T-cell (primary cell): ENCODE results near the gene RABGAP1L. TPM values are rescaled to one million over a fixed set of nuclear protein-coding genes. Genes with fewer than 3 reads are reported as not detected.

Experiments used
- ATAC-seq, 4 experiments: fragments of 200-7000 bp in 3 of 4; fragments of 150-1000 bp in 1 of 4; cut with Tn5 transposase; replicated peaks in 1 of 4; 1 replicate in 3 of 4; 2 replicates in 1 of 4; pipeline ENCODE4 v1.10.0; 2021; ENCODE audit warnings: moderate library complexity in 3 of 4, mild to moderate bottlenecking in 2 of 4, moderate number of reproducible peaks in 1 of 4
- CTCF ChIA-PET, 2 donors: fragments of 300-600 bp; sonication (Branson Sonifier 250); formaldehyde crosslinking; loops; one replicate each; lab custom pipeline; 2022; ENCODE audit warnings: antibody characterized with exemption in 2 of 2; lab: Charles Lee
- POLR2A ChIA-PET, 2 donors: fragments of 300-600 bp; sonication (Branson Sonifier 250); formaldehyde crosslinking; loops; one replicate each; lab custom pipeline; 2022; ENCODE audit warnings: antibody characterized with exemption in 2 of 2; lab: Charles Lee
- DNase-seq, 35 experiments: peaks; one replicate each; pipeline versions ENCODE4 v3.0.0 to v3.0.0-alpha.2; 2013 to 2023
- H3K27ac ChIP-seq: one replicate; pipeline ENCODE4 v1.5.1; 2013; ENCODE audit warnings: low read length
- H3K27me3 ChIP-seq, 2 experiments: replicated peaks in 1 of 2; 1 replicate in 1 of 2; 2 replicates in 1 of 2; pipeline versions ENCODE4 v1.6.1 to v1.7.0; 2013; ENCODE audit warnings: low read length in 1 of 2, mixed read lengths in 1 of 2; ENCODE audit not compliant: control insufficient read depth in 2 of 2, insufficient read depth in 2 of 2; ENCODE audit errors: extremely low read depth in 1 of 2
- H3K36me3 ChIP-seq, 2 donors: 1 replicate in 1 of 2; 2 replicates in 1 of 2; pipeline versions ENCODE4 v1.6.1 to v1.7.0; 2013; ENCODE audit warnings: low read length in 1 of 2; ENCODE audit not compliant: control insufficient read depth in 2 of 2, insufficient read depth in 1 of 2; ENCODE audit errors: extremely low read depth in 1 of 2
- H3K4me1 ChIP-seq, 2 experiments: 1 replicate in 1 of 2; 2 replicates in 1 of 2; pipeline versions ENCODE4 v1.6.1 to v1.7.0; 2013; ENCODE audit warnings: low read length in 2 of 2, mixed read lengths in 1 of 2; ENCODE audit not compliant: insufficient read depth in 2 of 2, control insufficient read depth in 1 of 2; ENCODE audit errors: extremely low read depth in 1 of 2
- H3K4me3 ChIP-seq, 2 donors: 1 replicate in 1 of 2; 2 replicates in 1 of 2; pipeline versions ENCODE4 v1.5.1 to v1.7.0; 2013; ENCODE audit warnings: mild to moderate bottlenecking in 2 of 2, low read length in 1 of 2, moderate library complexity in 1 of 2; ENCODE audit not compliant: control insufficient read depth in 1 of 2; ENCODE audit errors: extremely low read depth in 1 of 2
- H3K9me3 ChIP-seq: 2 replicates; pipeline ENCODE4 v1.7.0; 2013
- H3K27ac Mint-ChIP-seq, 2 donors: one replicate each; pipeline ENCODE4 v1.8.0; 2020 to 2021; ENCODE audit warnings: mild to moderate bottlenecking in 2 of 2, mixed read lengths in 2 of 2
- H3K27me3 Mint-ChIP-seq, 2 donors: one replicate each; pipeline ENCODE4 v1.8.0; 2021 to 2022; ENCODE audit warnings: mixed read lengths in 2 of 2
- H3K36me3 Mint-ChIP-seq: one replicate; pipeline ENCODE4 v1.8.0; 2021; ENCODE audit warnings: mixed read lengths
- H3K4me1 Mint-ChIP-seq, 3 donors: one replicate each; pipeline ENCODE4 v1.8.0; 2020 to 2022; ENCODE audit warnings: mixed read lengths in 3 of 3, mild to moderate bottlenecking in 1 of 3
- H3K4me3 Mint-ChIP-seq, 3 donors: one replicate each; pipeline ENCODE4 v1.8.0; 2020 to 2022; ENCODE audit warnings: mild to moderate bottlenecking in 3 of 3, mixed read lengths in 3 of 3, moderate library complexity in 3 of 3
- H3K9me3 Mint-ChIP-seq, 3 donors: one replicate each; pipeline ENCODE4 v1.8.0; 2020 to 2022; ENCODE audit warnings: mixed read lengths in 3 of 3
- WGBS: methylation state at CpG from one replicate; pipeline ENCODE4 v1.1.5; 2013; ENCODE audit warnings: missing lambda C conversion rate; ENCODE audit not compliant: insufficient coverage; 5-methylcytosine and 5-hydroxymethylcytosine counted together
- total RNA-seq, 35 experiments: library from RNA in 6 of 35; stranded (reverse) in 6 of 35; fragments of 120-200 nt in 1 of 35; gene quantifications; one replicate each; pipeline versions ENCODE4 v1.2.1 to v1.2.4 and lab custom pipeline; 2013 to 2026

Gene RABGAP1L
- total RNA-seq, 5 donors from 2014 or later (not counting 1 experiment from before 2014, with no cell fraction given), result 75.0 to 108 (median 82.3) TPM

- H3K36me3 Mint-ChIP-seq, result peaks cover 39% of the 10 kb centered on the region
- DNase-seq, result no peak
- Histone ChIP-seq H3K27ac (no peak overlapping the region), H3K4me3 (no peak overlapping the region), H3K27me3 (no peaks in the 10 kb centered on the region), H3K36me3 (peaks cover 0 to 1% of the 10 kb centered on the region in 2 donors), H3K9me3 (no peaks in the 10 kb centered on the region), H3K4me1 (no peaks in the 10 kb centered on the region)
- H3K27me3 Mint-ChIP-seq, result no peaks in the 10 kb centered on the region
- no peak overlapping the region for H3K27ac Mint-ChIP-seq
- ChIA-PET CTCF (no interaction called here), POLR2A (no interaction called here)
- no CpG with 5 or more reads among the region's 8 CpGs for WGBS
- no peaks in the 10 kb centered on the region for H3K4me1 Mint-ChIP-seq
- ATAC-seq, result no peak
- H3K4me3 Mint-ChIP-seq, result no peak overlapping the region
- peaks cover 0 to 8% (median 0%) of the 10 kb centered on the region in 3 donors for H3K9me3 Mint-ChIP-seq
These were observed 307.3 kb downstream of the RABGAP1L start for GRCh38 chr1:174466607-174467006.

- ChIA-PET CTCF (no interaction called here), POLR2A (no interaction called here)
- Mint-ChIP-seq H3K4me1 (no peaks in the 10 kb centered on the region), H3K4me3 (no peak overlapping the region), H3K27me3 (no peaks in the 10 kb centered on the region), H3K27ac (no peak overlapping the region), H3K36me3 (peaks cover 38% of the 10 kb centered on the region), H3K9me3 (no peaks in the 10 kb centered on the region)
- peaks cover 0 to 3% of the 10 kb centered on the region in 2 donors for H3K36me3 ChIP-seq
- H3K27ac ChIP-seq, result no peak overlapping the region
- WGBS, result no CpG with 5 or more reads among the region's 2 CpGs
- no peak overlapping the region for H3K4me3 ChIP-seq
- ATAC-seq, result no peak
- no peak for DNase-seq
- H3K4me1 ChIP-seq, result no peaks in the 10 kb centered on the region
- no peaks in the 10 kb centered on the region for H3K9me3 ChIP-seq
- no peaks in the 10 kb centered on the region for H3K27me3 ChIP-seq
These were observed 309.7 kb downstream of the RABGAP1L start for GRCh38 chr1:174469052-174469451.

DNA sequence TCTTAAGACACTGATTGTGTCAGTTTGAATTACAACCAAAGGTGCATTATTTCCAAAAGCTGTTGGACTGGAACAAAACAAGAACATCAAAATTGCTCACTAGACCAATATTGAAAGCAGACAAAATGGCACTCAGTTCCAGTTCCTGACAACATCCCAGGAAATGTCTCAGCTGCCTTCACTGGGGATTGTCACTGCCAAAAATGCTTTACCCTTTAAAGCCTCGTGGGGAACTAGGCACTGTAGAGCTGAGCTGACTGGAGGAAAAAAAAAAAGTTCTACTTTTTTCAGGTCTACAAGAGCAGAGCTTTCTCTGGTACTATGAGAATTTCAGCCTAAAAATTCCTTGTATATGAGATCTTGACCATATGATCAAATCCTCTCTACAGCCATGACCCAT, 310.4 kb downstream of the RABGAP1L start:
- POLR2A ChIA-PET, result no interaction called here
- Mint-ChIP-seq H3K4me3 (no peak overlapping the region), H3K4me1 (no peaks in the 10 kb centered on the region), H3K9me3 (no peaks in the 10 kb centered on the region), H3K36me3 (peaks cover 31% of the 10 kb centered on the region), H3K27me3 (no peaks in the 10 kb centered on the region), H3K27ac (no peak overlapping the region)
- Histone ChIP-seq H3K27me3 (no peaks in the 10 kb centered on the region), H3K4me3 (no peak overlapping the region), H3K36me3 (peaks cover 0 to 3% of the 10 kb centered on the region in 2 donors), H3K9me3 (no peaks in the 10 kb centered on the region), H3K4me1 (no peaks in the 10 kb centered on the region), H3K27ac (no peak overlapping the region)
- CTCF ChIA-PET, result interaction anchor here in 1 of 2 donors (0.9 kb wide), 1 partner anchor 207 kb away, joined by 3 read pairs; no protein-coding TSS in a partner anchor
- ATAC-seq (no peak), DNase-seq (no peak)
- WGBS, result no CpG with 5 or more reads among the region's 1 CpG

DNA sequence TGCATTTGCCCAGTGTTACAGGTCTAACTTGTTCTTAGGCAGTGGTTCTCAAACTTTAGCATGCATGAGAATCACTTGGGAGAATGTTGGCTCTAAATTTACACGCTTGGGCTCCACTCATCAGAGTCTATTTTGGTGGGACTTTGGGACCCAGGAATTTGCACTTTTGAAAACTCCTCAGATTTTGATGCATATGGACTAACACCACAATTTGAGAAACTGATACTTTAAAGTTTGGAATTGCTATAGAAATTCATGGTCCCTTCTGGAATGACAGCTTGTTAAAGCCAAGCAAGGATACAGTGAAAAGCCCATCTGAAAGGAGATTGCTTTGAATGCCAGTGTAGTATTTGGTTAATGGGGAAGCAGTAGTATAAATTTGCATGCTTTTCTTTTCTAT, 320.0 kb downstream of the RABGAP1L start:
- Mint-ChIP-seq H3K36me3 (peaks cover 8% of the 10 kb centered on the region), H3K4me1 (peaks cover 0 to 5% (median 3%) of the 10 kb centered on the region in 3 donors), H3K27me3 (no peaks in the 10 kb centered on the region), H3K4me3 (no peak overlapping the region), H3K9me3 (no peaks in the 10 kb centered on the region), H3K27ac (no peak overlapping the region)
- no peak overlapping the region for H3K4me3 ChIP-seq
- no peaks in the 10 kb centered on the region for H3K36me3 ChIP-seq
- H3K27me3 ChIP-seq, result no peaks in the 10 kb centered on the region
- H3K27ac ChIP-seq, result no peak overlapping the region
- 100% methylated on average over 1 of the region's 1 CpG for WGBS
- H3K4me1 ChIP-seq, result no peaks in the 10 kb centered on the region
- no peak for ATAC-seq
- ChIA-PET CTCF (no interaction called here), POLR2A (no interaction called here)
- no peak for DNase-seq
- H3K9me3 ChIP-seq, result no peaks in the 10 kb centered on the region

GRCh38 chr1:174480324-174480723, 321.0 kb downstream of the RABGAP1L start:
- Histone ChIP-seq H3K4me3 (no peak overlapping the region), H3K4me1 (no peaks in the 10 kb centered on the region), H3K9me3 (no peaks in the 10 kb centered on the region), H3K27ac (no peak overlapping the region), H3K36me3 (no peaks in the 10 kb centered on the region), H3K27me3 (no peaks in the 10 kb centered on the region)
- Mint-ChIP-seq H3K27ac (no peak overlapping the region), H3K27me3 (no peaks in the 10 kb centered on the region), H3K9me3 (peaks cover 0 to 6% (median 0%) of the 10 kb centered on the region in 3 donors), H3K4me1 (peaks cover 2 to 9% (median 5%) of the 10 kb centered on the region in 3 donors), H3K4me3 (no peak overlapping the region), H3K36me3 (peaks cover 10% of the 10 kb centered on the region)
- DNase-seq, result no peak
- no CpG with 5 or more reads among the region's 1 CpG for WGBS
- CTCF ChIA-PET, result interaction anchor here in 1 of 2 donors (0.5 kb wide), 1 partner anchor 66 kb away, joined by 3 read pairs; no protein-coding TSS in a partner anchor
- ATAC-seq, result no peak
- POLR2A ChIA-PET, result interaction anchor here in 1 of 2 donors (0.6 kb wide), 1 partner anchor 620 kb away, joined by 3 read pairs; no protein-coding TSS in a partner anchor

- ChIA-PET POLR2A (no interaction called here), CTCF (interaction anchor here in 1 of 2 donors (0.7 kb wide), 1 partner anchor 73 kb away, joined by 5 read pairs; no protein-coding TSS in a partner anchor)
- Mint-ChIP-seq H3K27ac (no peak overlapping the region), H3K4me1 (peaks cover 9 to 12% (median 12%) of the 10 kb centered on the region in 3 donors), H3K4me3 (no peak overlapping the region), H3K27me3 (no peaks in the 10 kb centered on the region), H3K36me3 (peaks cover 18% of the 10 kb centered on the region), H3K9me3 (peaks cover 0 to 10% (median 7%) of the 10 kb centered on the region in 3 donors)
- Histone ChIP-seq H3K4me3 (no peak overlapping the region), H3K27ac (no peak overlapping the region), H3K9me3 (no peaks in the 10 kb centered on the region), H3K36me3 (no peaks in the 10 kb centered on the region), H3K4me1 (no peaks in the 10 kb centered on the region), H3K27me3 (no peaks in the 10 kb centered on the region)
- WGBS, result 100% methylated on average over 1 of the region's 2 CpGs
- ATAC-seq, result no peak
- no peak for DNase-seq
These were observed 332.3 kb downstream of the RABGAP1L start for GRCh38 chr1:174491606-174492005.
